Measurements from ENCODE around the gene SGPL1. TPM values are rescaled to one million over a fixed set of nuclear protein-coding genes. Genes with fewer than 3 reads are reported as not detected.

Gene SGPL1
- total RNA-seq, 4 donors from 2014 or later = 34.2 to 47.1 (median 43.1) TPM

GRCh38 chr10:70778267-70778924, 37.4 kb upstream of the SGPL1 start:
- Histone ChIP-seq H3K27me3 (peaks cover 0 to 5% (median 0%) of the 10 kb centered on the region in 4 donors), H3K4me1 (peaks cover 2 to 33% (median 7%) of the 10 kb centered on the region in 3 donors), H3K36me3 (no peaks in the 10 kb centered on the region), H3K9me3 (no peaks in the 10 kb centered on the region), H3K27ac (no peak overlapping the region), H3K4me3 (no peak overlapping the region)
- TF ChIP-seq POLR2A (IDR thresholded peaks at IDR 0.05) (no peak), CTCF (IDR thresholded peaks at IDR 0.05) (no peak)
- DNase-seq = no peak
- intact Hi-C loops (cut with DNase I) = no loop called here
- 73% methylated on average over 6 to 8 of the region's 9 CpGs for WGBS, 2 donors

GRCh38 chr10:70779088-70779487, 36.7 kb upstream of the SGPL1 start:
- DNase-seq = no peak
- 50 to 57% methylated on average over 1 of the region's 2 CpGs for WGBS, 2 donors
- TF ChIP-seq POLR2A (IDR thresholded peaks at IDR 0.05) (no peak), CTCF (IDR thresholded peaks at IDR 0.05) (no peak)
- no peaks in the 10 kb centered on the region for H3K36me3 ChIP-seq
- peaks cover 2 to 33% (median 7%) of the 10 kb centered on the region in 3 donors for H3K4me1 ChIP-seq
- H3K27ac ChIP-seq = no peak overlapping the region
- no peak overlapping the region for H3K4me3 ChIP-seq
- intact Hi-C loops (cut with DNase I) = no loop called here
- H3K27me3 ChIP-seq = peaks cover 0 to 5% (median 0%) of the 10 kb centered on the region in 4 donors
- H3K9me3 ChIP-seq = no peaks in the 10 kb centered on the region

- no peak for DNase-seq
- H3K27ac ChIP-seq = no peak overlapping the region
- peaks cover 2 to 32% (median 7%) of the 10 kb centered on the region in 3 donors for H3K4me1 ChIP-seq
- peaks cover 0 to 5% (median 0%) of the 10 kb centered on the region in 4 donors for H3K27me3 ChIP-seq
- H3K9me3 ChIP-seq = no peaks in the 10 kb centered on the region
- no peak overlapping the region for H3K4me3 ChIP-seq
- H3K36me3 ChIP-seq = no peaks in the 10 kb centered on the region
- TF ChIP-seq CTCF (IDR thresholded peaks at IDR 0.05) = no peak
- WGBS, 2 donors = 73 to 79% methylated on average over 13 to 16 of the region's 16 CpGs
- intact Hi-C loops (cut with DNase I) = no loop called here
These were observed 36.0 kb upstream of the SGPL1 start for GRCh38 chr10:70779511-70780369.

GRCh38 chr10:70780370-70780760, 35.4 kb upstream of the SGPL1 start:
- peaks cover 0 to 5% (median 0%) of the 10 kb centered on the region in 4 donors for H3K27me3 ChIP-seq
- TF ChIP-seq POLR2A (IDR thresholded peaks at IDR 0.05) = no peak
- TF ChIP-seq CTCF (IDR thresholded peaks at IDR 0.05) = no peak
- no peak for DNase-seq
- no peaks in the 10 kb centered on the region for H3K36me3 ChIP-seq
- intact Hi-C loops (cut with DNase I) = no loop called here
- WGBS, 2 donors = 88 to 98% methylated on average over 9 of the region's 9 CpGs
- no peaks in the 10 kb centered on the region for H3K9me3 ChIP-seq
- peaks cover 1 to 25% (median 2%) of the 10 kb centered on the region in 3 donors for H3K4me1 ChIP-seq
- H3K4me3 ChIP-seq = no peak overlapping the region
- H3K27ac ChIP-seq = no peak overlapping the region

- no peak for DNase-seq
- Histone ChIP-seq H3K4me1 (peaks cover 0 to 21% (median 2%) of the 10 kb centered on the region in 3 donors), H3K27ac (no peak overlapping the region), H3K9me3 (no peaks in the 10 kb centered on the region), H3K36me3 (no peaks in the 10 kb centered on the region), H3K4me3 (no peak overlapping the region), H3K27me3 (peaks cover 0 to 5% (median 0%) of the 10 kb centered on the region in 4 donors)
- TF ChIP-seq CTCF (IDR thresholded peaks at IDR 0.05) = no peak
- TF ChIP-seq POLR2A (IDR thresholded peaks at IDR 0.05) = no peak
- intact Hi-C loops (cut with DNase I) = no loop called here
- 88 to 100% methylated on average over 4 of the region's 4 CpGs for WGBS, 2 donors
These were observed 35.0 kb upstream of the SGPL1 start for GRCh38 chr10:70780772-70781171.

Data from esophagus squamous epithelium (tissue), 5 donors.